Activated T-cell treated with anti-CD3 and anti-CD28 coated beads, Interleukin-2, amount 50 U/mL, for 24 hours (primary cell): ENCODE measurements around the gene GPR82.
"Not testable (repeated sequence)": the region's sequence is repeated elsewhere in the genome, so short reads cannot be mapped to it uniquely, and the experiment has no call there.

Experiments used
- DNase-seq: peaks from one replicate; pipeline ENCODE4 v3.0.0-alpha.2; 2020
- H3K27ac Mint-ChIP-seq: 2 replicates; pipeline ENCODE4 v1.8.0; 2020; ENCODE audit warnings: mild to moderate bottlenecking, mixed read lengths
- H3K27me3 Mint-ChIP-seq: 2 replicates; pipeline ENCODE4 v1.8.0; 2020; ENCODE audit warnings: mixed read lengths
- H3K36me3 Mint-ChIP-seq: 2 replicates; pipeline ENCODE4 v1.8.0; 2020; ENCODE audit warnings: low read depth, mixed read lengths
- H3K4me1 Mint-ChIP-seq: 2 replicates; pipeline ENCODE4 v1.8.0; 2020; ENCODE audit warnings: low read depth, mixed read lengths
- H3K4me3 Mint-ChIP-seq: 2 replicates; pipeline ENCODE4 v1.8.0; 2020; ENCODE audit warnings: mild to moderate bottlenecking, moderate library complexity, mixed read lengths
- H3K9me3 Mint-ChIP-seq: 2 replicates; pipeline ENCODE4 v1.8.0; 2020; ENCODE audit warnings: mixed read lengths

Gene GPR82

GRCh38 chrX:41723826-41724225 lies at the start of gene GPR82:
TSS of gene GPR82 (plus strand) at chrX:41724181. CDS start at chrX:41727027, 2,846 bp downstream.
- peaks cover 13% of the 10 kb centered on the region for H3K9me3 Mint-ChIP-seq
- peaks cover 23% of the 10 kb centered on the region for H3K27me3 Mint-ChIP-seq
- peak within 1 kb of the TSS; percentile 72 for H3K27ac Mint-ChIP-seq
- no peak for DNase-seq
- H3K4me3 Mint-ChIP-seq, result no peak within 1 kb of the TSS
- H3K4me1 Mint-ChIP-seq, result peaks cover 62% of the 10 kb centered on the region
- H3K36me3 Mint-ChIP-seq, result peaks cover 28% of the 10 kb centered on the region

GRCh38 chrX:41676361-41676760 lies 47.6 kb upstream of the GPR82 start:
- not testable (repeated sequence) for H3K4me3 Mint-ChIP-seq, DNase-seq, H3K9me3 Mint-ChIP-seq, H3K27ac Mint-ChIP-seq, H3K4me1 Mint-ChIP-seq, H3K36me3 Mint-ChIP-seq
- H3K27me3 Mint-ChIP-seq, result peaks cover 20% of the 10 kb centered on the region

DNA sequence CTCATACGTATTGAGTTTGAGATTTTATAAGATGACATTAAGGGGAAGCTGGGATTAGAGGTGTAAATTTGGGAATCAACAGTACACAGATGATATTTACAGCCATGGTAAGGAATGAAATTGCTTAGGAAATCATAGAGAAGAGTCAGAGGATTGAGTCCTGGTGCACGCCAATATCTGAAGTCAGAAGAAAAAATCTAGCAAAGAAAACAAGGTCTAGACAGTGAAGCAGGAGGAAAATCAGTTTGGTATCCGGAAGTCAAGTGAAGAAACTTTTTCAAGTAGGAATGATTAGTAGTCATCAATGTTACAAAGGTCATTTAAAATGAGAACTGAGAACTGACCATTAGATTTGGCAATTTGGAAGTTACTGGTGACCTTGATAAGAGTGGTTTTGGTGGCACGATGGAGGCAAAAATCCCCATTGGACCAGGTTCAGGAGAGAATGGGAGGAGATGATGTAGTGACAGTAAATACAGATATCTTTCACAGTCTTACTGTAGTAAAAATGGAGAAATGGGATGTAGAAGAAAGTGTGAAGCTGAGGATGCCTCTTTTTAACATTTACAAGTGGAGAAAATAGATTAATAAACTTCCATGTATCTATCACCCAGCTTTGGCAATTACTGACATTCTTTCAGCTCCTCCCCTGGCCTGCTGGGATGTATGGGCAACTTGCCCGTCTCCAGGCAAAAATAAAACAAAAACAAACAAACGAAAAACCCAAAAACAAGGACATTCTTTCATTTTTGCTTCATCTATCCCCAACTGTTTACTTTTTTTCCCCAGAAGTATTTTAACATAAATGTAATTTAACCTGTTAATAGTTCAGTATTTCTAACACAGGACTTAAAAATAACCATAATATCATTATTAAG lies 46.6 kb upstream of the GPR82 start:
- no peak overlapping the region for H3K4me3 Mint-ChIP-seq
- peaks cover 22% of the 10 kb centered on the region for H3K27me3 Mint-ChIP-seq
- peaks cover 7% of the 10 kb centered on the region for H3K4me1 Mint-ChIP-seq
- DNase-seq, result no peak
- no peaks in the 10 kb centered on the region for H3K9me3 Mint-ChIP-seq
- H3K36me3 Mint-ChIP-seq, result peaks cover 2% of the 10 kb centered on the region
- H3K27ac Mint-ChIP-seq, result no peak overlapping the region

DNA sequence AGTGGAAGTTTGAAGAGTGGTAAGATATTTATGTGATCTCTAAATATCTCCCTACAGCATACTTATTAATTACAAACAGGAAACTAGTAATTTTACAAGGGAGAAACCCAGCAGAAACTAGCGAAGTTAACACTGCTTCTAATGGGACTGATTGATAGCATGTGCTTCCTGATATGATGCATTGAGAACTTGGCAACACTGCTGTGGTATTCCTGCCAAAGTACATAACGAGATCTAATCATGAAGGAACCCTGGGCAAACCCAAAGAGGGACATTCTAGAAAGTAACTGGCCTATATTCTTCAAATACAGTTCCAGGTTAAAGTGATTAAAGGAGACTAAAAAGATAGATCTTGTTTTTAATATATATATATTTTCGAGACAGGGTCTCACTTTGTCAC lies 39.8 kb upstream of the GPR82 start:
- H3K4me3 Mint-ChIP-seq, result no peak overlapping the region
- no peak overlapping the region for H3K27ac Mint-ChIP-seq
- peaks cover 17% of the 10 kb centered on the region for H3K27me3 Mint-ChIP-seq
- no peak for DNase-seq
- no peaks in the 10 kb centered on the region for H3K9me3 Mint-ChIP-seq
- peaks cover 20% of the 10 kb centered on the region for H3K4me1 Mint-ChIP-seq
- no peaks in the 10 kb centered on the region for H3K36me3 Mint-ChIP-seq

GRCh38 chrX:41684940-41685339 lies 39.0 kb upstream of the GPR82 start:
- Mint-ChIP-seq H3K27ac (no peak overlapping the region), H3K9me3 (no peaks in the 10 kb centered on the region), H3K27me3 (peaks cover 15% of the 10 kb centered on the region), H3K4me3 (no peak overlapping the region), H3K36me3 (no peaks in the 10 kb centered on the region), H3K4me1 (peaks cover 24% of the 10 kb centered on the region)
- DNase-seq, result no peak

- Mint-ChIP-seq H3K4me1 (peaks cover 31% of the 10 kb centered on the region), H3K4me3 (no peak overlapping the region), H3K36me3 (no peaks in the 10 kb centered on the region), H3K27ac (no peak overlapping the region), H3K9me3 (no peaks in the 10 kb centered on the region), H3K27me3 (peaks cover 19% of the 10 kb centered on the region)
- no peak for DNase-seq
Observed at GRCh38 chrX:41686788-41687187, 37.2 kb upstream of the GPR82 start.

- no peak overlapping the region for H3K27ac Mint-ChIP-seq
Observed at GRCh38 chrX:41688156-41688555, 35.8 kb upstream of the GPR82 start.

GRCh38 chrX:41688835-41689234 lies 35.1 kb upstream of the GPR82 start, which contains the start of gene GPR34:
TSS of gene GPR34 (plus strand) at chrX:41688973. CDS start at chrX:41695634, 6,661 bp downstream.
- H3K9me3 Mint-ChIP-seq, result no peaks in the 10 kb centered on the region
- H3K4me3 Mint-ChIP-seq, result peak within 1 kb of the TSS; percentile 8
- H3K4me1 Mint-ChIP-seq, result peaks cover 46% of the 10 kb centered on the region
- no peak for DNase-seq
- peaks cover 26% of the 10 kb centered on the region for H3K27me3 Mint-ChIP-seq
- no peaks in the 10 kb centered on the region for H3K36me3 Mint-ChIP-seq
- peak within 1 kb of the TSS; percentile 74 for H3K27ac Mint-ChIP-seq

More at GRCh38 chrX:41688156-41688555, 35.8 kb upstream of the GPR82 start:
- H3K27me3 Mint-ChIP-seq, result peaks cover 26% of the 10 kb centered on the region
- no peak overlapping the region for H3K4me3 Mint-ChIP-seq
- DNase-seq, result no peak
- H3K9me3 Mint-ChIP-seq, result no peaks in the 10 kb centered on the region
- H3K36me3 Mint-ChIP-seq, result no peaks in the 10 kb centered on the region
- H3K4me1 Mint-ChIP-seq, result peaks cover 41% of the 10 kb centered on the region

GRCh38 chrX:41689711-41690110 lies 34.3 kb upstream of the GPR82 start:
- no peak overlapping the region for H3K4me3 Mint-ChIP-seq
- H3K27ac Mint-ChIP-seq, result no peak overlapping the region
- H3K27me3 Mint-ChIP-seq, result peaks cover 28% of the 10 kb centered on the region
- H3K36me3 Mint-ChIP-seq, result peaks cover 3% of the 10 kb centered on the region
- H3K4me1 Mint-ChIP-seq, result peaks cover 54% of the 10 kb centered on the region
- H3K9me3 Mint-ChIP-seq, result no peaks in the 10 kb centered on the region
- DNase-seq, result no peak

GRCh38 chrX:41692162-41692749 lies 31.7 kb upstream of the GPR82 start:
- no peaks in the 10 kb centered on the region for H3K9me3 Mint-ChIP-seq
- peaks cover 6% of the 10 kb centered on the region for H3K36me3 Mint-ChIP-seq
- no peak overlapping the region for H3K27ac Mint-ChIP-seq
- peaks cover 33% of the 10 kb centered on the region for H3K27me3 Mint-ChIP-seq
- H3K4me1 Mint-ChIP-seq, result peaks cover 56% of the 10 kb centered on the region
- DNase-seq, result no peak
- H3K4me3 Mint-ChIP-seq, result no peak overlapping the region

DNA sequence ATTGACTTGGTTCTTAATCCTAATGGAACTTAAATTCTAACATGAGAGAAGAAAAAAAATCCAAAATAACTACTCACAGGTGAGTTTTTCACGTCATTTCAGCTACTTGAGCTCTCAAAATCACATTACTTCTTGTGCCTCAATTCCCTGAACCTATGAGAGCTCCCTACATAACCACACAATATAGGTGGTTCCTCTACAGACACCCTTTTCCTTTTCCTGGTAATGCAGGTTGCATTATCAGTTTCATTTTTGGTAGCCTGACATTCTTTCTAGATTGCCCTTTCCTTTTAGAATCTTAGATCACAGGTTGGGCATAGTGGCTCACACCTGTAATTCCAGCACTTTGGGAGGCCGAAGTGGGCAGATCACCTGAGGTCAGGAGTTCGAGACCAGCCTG lies 31.0 kb upstream of the GPR82 start:
- Mint-ChIP-seq H3K27ac (no peak overlapping the region), H3K9me3 (no peaks in the 10 kb centered on the region), H3K4me3 (no peak overlapping the region), H3K27me3 (peaks cover 34% of the 10 kb centered on the region), H3K4me1 (peaks cover 54% of the 10 kb centered on the region), H3K36me3 (peaks cover 6% of the 10 kb centered on the region)
- no peak for DNase-seq

- Mint-ChIP-seq H3K36me3 (peaks cover 6% of the 10 kb centered on the region), H3K9me3 (no peaks in the 10 kb centered on the region), H3K27me3 (peaks cover 34% of the 10 kb centered on the region), H3K4me1 (peaks cover 43% of the 10 kb centered on the region), H3K4me3 (no peak overlapping the region), H3K27ac (no peak overlapping the region)
- DNase-seq, result no peak
Observed at GRCh38 chrX:41695426-41695825, 28.6 kb upstream of the GPR82 start.

- no peaks in the 10 kb centered on the region for H3K9me3 Mint-ChIP-seq
- DNase-seq, result no peak
- H3K4me3 Mint-ChIP-seq, result no peak overlapping the region
- peaks cover 44% of the 10 kb centered on the region for H3K4me1 Mint-ChIP-seq
- H3K27ac Mint-ChIP-seq, result no peak overlapping the region
- peaks cover 26% of the 10 kb centered on the region for H3K27me3 Mint-ChIP-seq
- peaks cover 10% of the 10 kb centered on the region for H3K36me3 Mint-ChIP-seq
Observed at GRCh38 chrX:41703574-41704029, 20.4 kb upstream of the GPR82 start.

- H3K4me1 Mint-ChIP-seq, result peaks cover 45% of the 10 kb centered on the region
- no peak for DNase-seq
Observed at GRCh38 chrX:41705042-41705441, 18.9 kb upstream of the GPR82 start.

More at GRCh38 chrX:41705042-41705441, 18.9 kb upstream of the GPR82 start:
- Mint-ChIP-seq H3K4me3 (no peak overlapping the region), H3K9me3 (no peaks in the 10 kb centered on the region), H3K36me3 (peaks cover 10% of the 10 kb centered on the region), H3K27me3 (peaks cover 31% of the 10 kb centered on the region), H3K27ac (no peak overlapping the region)
